HCT116 (cell line): ENCODE measurements around the gene RAD9A. TPM values are rescaled to one million over a fixed set of nuclear protein-coding genes. Genes with fewer than 3 reads are reported as not detected.

Experiments used
- ATAC-seq: fragments of 200-7000 bp; cut with Tn5 transposase; 2 replicates; pipeline ENCODE4 v1.9.1; 2020; ENCODE audit warnings: mild to moderate bottlenecking, moderate library complexity
- BruUV-seq: library from RNA; stranded (reverse); fragments of 400-500 nt; replicated peaks from 2 replicates; lab custom pipeline; 2021; lab: Mats Ljungman, UMichigan
- CTCF ChIA-PET: fragments of 300-600 bp; sonication (Branson Sonifier 250); formaldehyde crosslinking; loops from one replicate; lab custom pipeline; 2021; ENCODE audit warnings: antibody characterized with exemption; lab: Charles Lee
- POLR2A ChIA-PET: fragments of 300-600, 350-600 bp; sonication (Branson Sonifier 250); formaldehyde crosslinking; loops from one replicate; lab custom pipeline; 2021; ENCODE audit warnings: antibody characterized with exemption; lab: Charles Lee
- RAD21 ChIA-PET, 2 experiments: fragments of 300-600 bp; sonication (Branson Sonifier 250); formaldehyde crosslinking; loops; one replicate each; lab custom pipeline; 2023; ENCODE audit warnings: low total read pairs in 2 of 2; ENCODE audit not compliant: uncharacterized antibody in 2 of 2, unreplicated experiment in 2 of 2, low non-redundant PET in 1 of 2; lab: Charles Lee
- DNase-seq: peaks from one replicate; pipeline ENCODE4 v3.0.0-alpha.2; 2010; ENCODE audit warnings: low read depth, low spot score
- H2AFZ ChIP-seq: fragments of 200-600 bp; shearing (Covaris generic), sonication (generic); 2 replicates; pipeline ENCODE4 v1.6.1; 2017; ENCODE audit warnings: low read depth, mixed run types, mixed read lengths, antibody characterized with exemption, low read length; ENCODE audit not compliant: poor library complexity, severe bottlenecking
- H3K27ac ChIP-seq: 2 replicates; pipeline ENCODE4 v1.5.1; 2012; ENCODE audit warnings: low read depth, low read length
- H3K27me3 ChIP-seq: fragments of 200-600 bp; sonication (generic); 2 replicates; pipeline ENCODE4 v1.6.1; 2016; ENCODE audit warnings: mixed run types, low read length, mixed read lengths; ENCODE audit not compliant: insufficient read depth
- H3K36me3 ChIP-seq, 2 experiments: fragments of 200-500 bp in 1 of 2; fragments of 200-600 bp in 1 of 2; sonication (Bioruptor generic) in 1 of 2; sonication (generic) in 1 of 2; 2 replicates each; pipeline versions ENCODE4 v1.5.1 to v1.6.1; 2014 to 2016; ENCODE audit warnings: low read length in 2 of 2, inconsistent platforms in 1 of 2, mixed read lengths in 1 of 2, mixed run types in 1 of 2; ENCODE audit not compliant: insufficient read depth in 2 of 2, control insufficient read depth in 1 of 2
- H3K4me1 ChIP-seq, 2 experiments: fragments of 200-600 bp in 1 of 2; sonication (generic) in 1 of 2; 2 replicates each; pipeline versions ENCODE4 v1.5.1 to v1.6.1; 2012 to 2017; ENCODE audit warnings: low read length in 2 of 2, inconsistent platforms in 1 of 2, mild to moderate bottlenecking in 1 of 2, mixed read lengths in 1 of 2, mixed run types in 1 of 2, moderate library complexity in 1 of 2; ENCODE audit not compliant: insufficient read depth in 2 of 2, control insufficient read depth in 1 of 2
- H3K4me2 ChIP-seq: fragments of 200-600 bp; sonication (generic); 2 replicates; pipeline ENCODE4 v1.6.1; 2017; ENCODE audit warnings: mixed run types, low read length, mixed read lengths
- H3K4me3 ChIP-seq, 2 experiments: fragments of 200-600 bp in 1 of 2; sonication (generic) in 1 of 2; replicated peaks in 1 of 2; 2 replicates each; pipeline ENCODE4 v1.5.1; 2011 to 2016; ENCODE audit warnings: low read length in 2 of 2, control low read depth in 1 of 2, low read depth in 1 of 2, mild to moderate bottlenecking in 1 of 2, mixed read lengths in 1 of 2, mixed run types in 1 of 2
- H3K79me2 ChIP-seq: fragments of 200-600 bp; sonication (generic); 2 replicates; pipeline ENCODE4 v1.6.1; 2017; ENCODE audit warnings: mild to moderate bottlenecking, mixed run types, low read length, moderate library complexity, mixed read lengths; ENCODE audit not compliant: insufficient read depth
- H3K9ac ChIP-seq: fragments of 200-600 bp; sonication (generic); 2 replicates; pipeline ENCODE4 v1.6.1; 2016; ENCODE audit warnings: low read length, mixed read lengths
- H3K9me2 ChIP-seq: fragments of 200-600 bp; sonication (generic), shearing (Covaris generic); 2 replicates; pipeline ENCODE4 v1.6.1; 2017; ENCODE audit warnings: mixed run types, mild to moderate bottlenecking, moderate library complexity; ENCODE audit not compliant: insufficient read depth
- H3K9me3 ChIP-seq, 2 experiments: fragments of 200-500 bp in 1 of 2; fragments of 200-600 bp in 1 of 2; sonication (Bioruptor generic) in 1 of 2; sonication (generic) in 1 of 2; 2 replicates each; pipeline ENCODE4 v1.6.1; 2014 to 2017; ENCODE audit warnings: low read length in 2 of 2, mixed read lengths in 2 of 2, inconsistent platforms in 1 of 2, low read depth in 1 of 2, mild to moderate bottlenecking in 1 of 2, mixed run types in 1 of 2, moderate library complexity in 1 of 2; ENCODE audit not compliant: control insufficient read depth in 1 of 2, insufficient read depth in 1 of 2
- H4K20me1 ChIP-seq: fragments of 200-600 bp; sonication (generic), shearing (Covaris generic); 2 replicates; pipeline ENCODE4 v1.6.1; 2017; ENCODE audit warnings: mixed run types, mild to moderate bottlenecking, moderate library complexity; ENCODE audit not compliant: insufficient read depth
- CBX3 ChIP-seq: IDR thresholded peaks from 2 replicates; pipeline ENCODE4 v1.6.1; 2012; ENCODE audit warnings: low read depth
- CEBPB ChIP-seq: IDR thresholded peaks from 2 replicates; pipeline ENCODE4 v1.6.1; 2012; ENCODE audit warnings: low read depth
- EGR1 ChIP-seq: IDR thresholded peaks from 2 replicates; pipeline ENCODE4 v1.6.1; 2012; ENCODE audit warnings: low read depth
- EZH2phosphoT487 ChIP-seq: fragments of 200-600 bp; IDR thresholded peaks from 2 replicates; pipeline ENCODE4 v1.6.1; 2018; ENCODE audit warnings: antibody characterized with exemption, borderline replicate concordance
- FOSL1 ChIP-seq: IDR thresholded peaks from 2 replicates; pipeline ENCODE4 v1.6.1; 2012; ENCODE audit warnings: low read depth
- POLR2AphosphoS5 ChIP-seq: IDR thresholded peaks from 2 replicates; pipeline ENCODE4 v1.6.1; 2011; ENCODE audit warnings: mild to moderate bottlenecking, low read depth, low read length, moderate library complexity
- RAD21 ChIP-seq: IDR thresholded peaks from 2 replicates; pipeline ENCODE4 v1.6.1; 2012; ENCODE audit warnings: low read depth, mild to moderate bottlenecking
- ZNF274 ChIP-seq: fragments of 200-500 bp; sonication (Bioruptor generic); IDR thresholded peaks from 2 replicates; pipeline ENCODE4 v1.6.1; 2014; ENCODE audit warnings: mild to moderate bottlenecking, low read depth, low read length, inconsistent platforms
- intact Hi-C: fragments of 100-400 bp; cut with micrococcal nuclease; formaldehyde crosslinking; loops from 2 replicates; pipeline ENCODE4 v1.10.0; 2022
- total RNA-seq: library from RNA; stranded (reverse); gene quantifications from one replicate; pipeline ENCODE4 v1.2.1, GENCODE V29; 2021; ENCODE audit not compliant: unreplicated experiment
- TF ChIP-seq, protein P1 (sequence below), 3 experiments: fragments of 200-600 bp in 1 of 3; sonication (generic) in 1 of 3; IDR thresholded peaks in 2 of 3; conservative IDR thresholded peaks in 1 of 3; 2 replicates each; pipeline ENCODE4 v1.5.1; 2012 to 2017; ENCODE audit warnings: low read depth in 2 of 3, low read length in 2 of 3, antibody characterized with exemption in 1 of 3, borderline replicate concordance in 1 of 3, control low read depth in 1 of 3, mild to moderate bottlenecking in 1 of 3, mixed read lengths in 1 of 3, mixed run types in 1 of 3, moderate library complexity in 1 of 3; ENCODE audit not compliant: insufficient read depth in 1 of 3
- TF ChIP-seq, protein P2 (sequence below): IDR thresholded peaks from 2 replicates; pipeline ENCODE4 v1.6.1; 2012

Gene RAD9A
- total RNA-seq, 1 experiment from 2014 or later = 49.8 TPM

DNA sequence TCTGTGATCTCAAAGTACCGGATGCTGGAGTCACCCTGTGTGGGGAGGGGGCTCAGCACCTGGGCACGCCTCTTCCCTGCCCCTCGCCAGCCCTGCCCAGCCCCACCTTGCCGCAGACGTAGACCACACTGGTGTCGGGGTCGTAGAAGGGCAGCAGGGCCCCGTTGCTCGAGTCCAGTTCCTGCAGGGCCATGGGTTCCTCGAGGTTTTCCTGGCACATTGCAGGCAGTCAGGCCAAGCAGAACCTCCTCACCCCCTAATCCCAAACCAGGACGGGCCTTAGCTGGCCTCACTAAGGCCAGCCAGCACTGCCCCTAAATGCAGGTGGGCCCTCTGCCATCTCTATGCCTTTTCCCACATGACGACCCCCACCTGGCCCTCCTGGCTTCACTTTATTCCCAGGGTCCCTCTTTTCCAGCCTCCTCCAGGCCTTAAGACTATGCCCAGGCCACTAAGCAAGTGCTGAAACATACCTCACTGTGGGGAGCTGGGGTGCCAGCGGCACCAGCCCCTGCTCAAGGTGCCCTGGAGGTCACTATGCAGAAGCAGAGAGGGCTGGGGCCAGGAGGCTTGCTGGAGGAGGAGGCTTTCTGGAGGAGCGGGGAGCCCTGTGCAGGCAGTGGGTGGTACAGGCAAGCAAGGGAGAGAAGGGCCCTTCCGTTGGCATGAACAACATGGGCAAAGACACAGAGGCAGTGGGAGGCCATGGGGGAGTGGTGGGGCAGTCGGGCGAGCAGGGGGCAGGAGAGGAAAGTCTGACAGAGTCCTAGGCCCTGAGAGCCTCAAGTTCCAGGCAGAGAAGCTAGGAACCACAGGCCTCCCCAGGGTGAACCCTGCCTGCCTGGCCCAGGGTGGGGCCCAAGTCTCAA lies 48.7 kb downstream of the RAD9A start:
- intact Hi-C loops = no loop called here
- Histone ChIP-seq H3K9me2 (no peaks in the 10 kb centered on the region), H3K27me3 (no peaks in the 10 kb centered on the region), H3K4me3 (no peak overlapping the region), H3K4me2 (no peak overlapping the region), H4K20me1 (no peaks in the 10 kb centered on the region)
- POLR2A ChIA-PET = no interaction called here
- CTCF ChIA-PET = no interaction called here
- RAD21 ChIA-PET = interaction anchor here in 1 of 2 experiments (0.7 kb wide), 1 partner anchor 155 kb away, joined by 3 read pairs; no protein-coding TSS in a partner anchor
- no peak for ATAC-seq
- TF ChIP-seq ZNF274 (no peak), CEBPB (no peak)
- TF ChIP-seq, protein P1, sequence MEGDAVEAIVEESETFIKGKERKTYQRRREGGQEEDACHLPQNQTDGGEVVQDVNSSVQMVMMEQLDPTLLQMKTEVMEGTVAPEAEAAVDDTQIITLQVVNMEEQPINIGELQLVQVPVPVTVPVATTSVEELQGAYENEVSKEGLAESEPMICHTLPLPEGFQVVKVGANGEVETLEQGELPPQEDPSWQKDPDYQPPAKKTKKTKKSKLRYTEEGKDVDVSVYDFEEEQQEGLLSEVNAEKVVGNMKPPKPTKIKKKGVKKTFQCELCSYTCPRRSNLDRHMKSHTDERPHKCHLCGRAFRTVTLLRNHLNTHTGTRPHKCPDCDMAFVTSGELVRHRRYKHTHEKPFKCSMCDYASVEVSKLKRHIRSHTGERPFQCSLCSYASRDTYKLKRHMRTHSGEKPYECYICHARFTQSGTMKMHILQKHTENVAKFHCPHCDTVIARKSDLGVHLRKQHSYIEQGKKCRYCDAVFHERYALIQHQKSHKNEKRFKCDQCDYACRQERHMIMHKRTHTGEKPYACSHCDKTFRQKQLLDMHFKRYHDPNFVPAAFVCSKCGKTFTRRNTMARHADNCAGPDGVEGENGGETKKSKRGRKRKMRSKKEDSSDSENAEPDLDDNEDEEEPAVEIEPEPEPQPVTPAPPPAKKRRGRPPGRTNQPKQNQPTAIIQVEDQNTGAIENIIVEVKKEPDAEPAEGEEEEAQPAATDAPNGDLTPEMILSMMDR (IDR thresholded peaks at IDR 0.05 in 2 of 3, conservative IDR thresholded peaks at IDR 0.05 in 1 of 3; ENCODE audit: borderline replicate concordance in 1 of 3, insufficient read depth in 1 of 3, low read depth in 2 of 3, low read length in 2 of 3) = no peak
- TF ChIP-seq, all 23 proteins: peak for 0
- H3K9me3 ChIP-seq = no peaks in the 10 kb centered on the region
- peaks cover 7% of the 10 kb centered on the region; the same call in 1 of the 2 replicates for H3K79me2 ChIP-seq
- peaks cover 6 to 35% of the 10 kb centered on the region in 2 experiments; a peak in 3 of 4 replicates for H3K4me1 ChIP-seq
- no peak overlapping the region for H2AFZ ChIP-seq
- no peak overlapping the region for H3K9ac ChIP-seq
- peak overlapping the region; percentile 26; the same call in 1 of the 2 replicates for H3K27ac ChIP-seq
- DNase-seq = no peak
- peaks cover 0 to 2% of the 10 kb centered on the region in 2 experiments; a peak in 1 of 4 replicates for H3K36me3 ChIP-seq
- BruUV-seq = no TSS peak

DNA sequence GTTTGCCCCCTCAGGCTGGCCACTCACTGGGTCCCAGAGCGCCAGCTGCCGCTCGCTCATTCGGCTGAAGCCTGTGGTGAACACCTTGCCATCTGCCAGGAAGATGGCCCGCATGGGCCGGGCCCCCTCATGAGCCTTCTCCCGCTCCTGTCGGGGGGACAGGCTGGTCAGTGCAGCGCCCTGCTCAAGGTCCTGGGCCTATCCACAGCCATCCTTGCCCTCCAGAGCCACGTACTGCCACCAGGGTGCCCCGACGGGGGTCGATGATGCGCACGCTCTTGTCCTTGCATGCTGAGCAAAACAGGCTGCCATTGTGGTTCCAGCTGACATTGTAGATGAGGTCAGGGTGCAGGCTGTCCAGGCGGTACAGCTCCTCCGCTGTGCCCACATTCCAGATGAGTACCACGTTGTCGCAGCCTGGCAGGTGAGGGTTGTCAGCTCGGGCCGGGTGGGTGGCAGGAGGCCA lies 49.3 kb downstream of the RAD9A start:
- DNase-seq (no peak), ATAC-seq (no peak)
- Histone ChIP-seq H3K4me2 (no peak overlapping the region), H4K20me1 (no peaks in the 10 kb centered on the region), H3K27ac (peak overlapping the region; percentile 32; the same call in 1 of the 2 replicates), H3K4me1 (peaks cover 6 to 34% of the 10 kb centered on the region in 2 experiments; a peak in 3 of 4 replicates), H3K9me2 (no peaks in the 10 kb centered on the region), H3K36me3 (peaks cover 0 to 2% of the 10 kb centered on the region in 2 experiments; a peak in 1 of 4 replicates), H3K4me3 (no peak overlapping the region), H3K9me3 (no peaks in the 10 kb centered on the region), H2AFZ (no peak overlapping the region), H3K27me3 (no peaks in the 10 kb centered on the region), H3K9ac (no peak overlapping the region), H3K79me2 (peaks cover 7% of the 10 kb centered on the region; the same call in 1 of the 2 replicates)
- BruUV-seq = no TSS peak
- CTCF ChIA-PET = no interaction called here
- intact Hi-C loops = no loop called here
- RAD21 ChIA-PET = interaction anchor here in 1 of 2 experiments (0.7 kb wide), 1 partner anchor 155 kb away, joined by 3 read pairs; no protein-coding TSS in a partner anchor
- POLR2A ChIA-PET = no interaction called here
- TF ChIP-seq ZNF274 (no peak), RAD21 (no peak), FOSL1 (no peak), POLR2AphosphoS5 (no peak), EZH2phosphoT487 (no peak), CBX3 (no peak), EGR1 (no peak)
- TF ChIP-seq, protein P2, sequence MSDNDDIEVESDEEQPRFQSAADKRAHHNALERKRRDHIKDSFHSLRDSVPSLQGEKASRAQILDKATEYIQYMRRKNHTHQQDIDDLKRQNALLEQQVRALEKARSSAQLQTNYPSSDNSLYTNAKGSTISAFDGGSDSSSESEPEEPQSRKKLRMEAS = no peak
- TF ChIP-seq, protein P1 (IDR thresholded peaks at IDR 0.05 in 2 of 3, conservative IDR thresholded peaks at IDR 0.05 in 1 of 3; ENCODE audit: borderline replicate concordance in 1 of 3, insufficient read depth in 1 of 3, low read depth in 2 of 3, low read length in 2 of 3) = no peak
